GM12875 (cell line): Measurements from ENCODE around the gene TBCD.

ENCODE experiments used
- H3K4me3 ChIP-seq: one replicate; pipeline ENCODE4 v1.5.1; 2011; ENCODE audit warnings: low read depth, low read length, control low read depth
- CTCF ChIP-seq: IDR thresholded peaks from 2 replicates; pipeline ENCODE4 v1.5.1; 2011; ENCODE audit warnings: low read depth, mild to moderate bottlenecking, control low read depth, inconsistent platforms, low read length, moderate library complexity, borderline replicate concordance; ENCODE audit not compliant: insufficient read depth

TBCD gene

GRCh38 chr17:82966415-82966814, 214.6 kb downstream of the TBCD start:
- no peak overlapping the region for H3K4me3 ChIP-seq
- TF ChIP-seq CTCF, result no peak

- TF ChIP-seq CTCF, result no peak
- no peak overlapping the region for H3K4me3 ChIP-seq
Measured at GRCh38 chr17:82967268-82968032, 215.6 kb downstream of the TBCD start.

DNA sequence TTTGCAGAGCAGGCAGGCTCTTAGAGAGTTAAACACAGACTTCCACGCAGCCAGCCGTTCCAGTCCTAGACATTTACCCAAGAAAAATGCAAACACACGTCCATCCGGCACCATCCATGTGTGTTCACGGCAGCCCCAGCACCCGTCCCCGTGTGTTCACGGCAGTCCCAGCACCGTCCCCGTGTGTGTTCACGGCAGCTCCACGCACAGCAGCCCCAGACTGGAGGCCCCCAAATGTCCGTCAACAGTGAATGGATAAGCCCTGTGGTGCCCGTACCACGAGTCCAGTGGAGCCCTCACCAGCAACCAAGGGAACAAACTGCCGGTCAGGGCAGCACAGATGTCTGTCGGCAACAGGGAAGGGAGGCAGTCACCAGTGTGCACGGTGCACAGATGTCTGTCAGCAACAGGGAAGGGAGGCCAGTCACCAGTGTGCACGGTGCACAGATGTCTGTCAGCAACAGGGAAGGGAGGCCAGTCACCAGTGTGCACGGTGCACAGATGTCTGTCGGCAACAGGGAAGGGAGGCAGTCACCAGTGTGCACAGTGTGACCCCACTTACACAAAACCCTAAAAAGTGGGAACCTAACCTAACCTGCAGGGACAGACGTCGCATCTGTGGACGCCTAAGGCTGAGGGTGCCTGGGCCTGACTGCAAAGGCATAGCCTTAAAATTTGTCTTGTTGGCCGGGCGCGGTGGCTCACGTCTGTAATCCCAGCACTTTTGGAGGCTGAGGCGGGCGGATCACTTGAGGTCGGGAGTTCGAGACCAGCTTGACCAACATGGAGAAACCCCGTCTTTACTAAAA, 216.4 kb downstream of the TBCD start:
- H3K4me3 ChIP-seq, result peak overlapping the region; percentile 10

DNA sequence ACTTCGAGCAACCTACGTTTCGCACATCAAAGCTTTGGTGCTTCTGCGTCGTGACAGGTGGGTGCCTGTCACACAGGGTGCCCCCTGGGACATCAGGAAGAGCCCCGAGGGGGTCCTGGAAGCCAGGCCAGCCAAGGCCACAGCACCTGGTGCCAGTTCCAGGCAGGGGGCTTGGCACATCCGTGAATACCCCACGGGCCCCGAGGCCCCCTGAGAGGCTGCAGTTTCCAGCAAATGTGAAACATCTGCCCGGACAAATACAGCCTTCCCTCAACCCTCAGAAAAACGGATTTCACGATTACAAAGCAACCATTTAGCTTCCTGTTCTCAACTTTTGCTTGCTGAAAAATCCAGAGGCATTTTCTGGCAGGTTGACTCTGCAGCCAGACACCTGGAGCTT, 218.2 kb downstream of the TBCD start:
- H3K4me3 ChIP-seq, result no peak overlapping the region
- no peak for TF ChIP-seq CTCF

GRCh38 chr17:82970818-82971590, 219.1 kb downstream of the TBCD start:
- no peak overlapping the region for H3K4me3 ChIP-seq

DNA sequence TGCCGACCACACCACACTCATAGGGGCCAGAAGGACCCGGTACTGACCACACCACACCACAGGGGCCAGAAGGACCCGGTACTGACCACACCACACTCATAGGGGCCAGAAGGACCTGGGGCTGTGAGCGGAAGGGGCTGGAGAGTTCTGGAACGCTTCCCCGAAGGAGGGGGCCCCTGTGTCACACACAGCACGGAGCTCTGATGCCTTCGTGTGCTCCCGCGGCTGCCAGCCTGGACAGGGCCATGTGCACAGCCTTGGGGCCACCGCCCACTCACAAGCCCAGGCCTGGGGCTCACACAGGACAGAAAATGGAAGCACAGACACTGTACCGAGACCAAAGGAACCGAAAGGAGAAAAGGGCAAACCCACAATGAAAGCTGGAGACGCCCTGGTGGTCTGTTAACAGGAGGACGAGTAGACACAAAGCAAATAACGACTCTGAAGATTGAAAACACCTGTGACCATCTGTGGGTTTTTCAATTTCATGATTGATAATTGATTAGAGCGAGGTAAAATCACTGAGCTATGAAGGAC, 221.0 kb downstream of the TBCD start:
- H3K4me3 ChIP-seq, result no peak overlapping the region
- TF ChIP-seq CTCF, result no peak

More at GRCh38 chr17:82970818-82971590, 219.1 kb downstream of the TBCD start:
- TF ChIP-seq CTCF, result no peak

- no peak for TF ChIP-seq CTCF
- H3K4me3 ChIP-seq, result no peak overlapping the region
Measured at GRCh38 chr17:82973456-82974135, 221.7 kb downstream of the TBCD start.
